ENCODE data around the gene JPT2. TPM values are rescaled to one million over a fixed set of nuclear protein-coding genes. Genes with fewer than 3 reads are reported as not detected.

Gene JPT2
- total RNA-seq: 10 to 100 TPM; 61.5 to 62.2 TPM

DNA sequence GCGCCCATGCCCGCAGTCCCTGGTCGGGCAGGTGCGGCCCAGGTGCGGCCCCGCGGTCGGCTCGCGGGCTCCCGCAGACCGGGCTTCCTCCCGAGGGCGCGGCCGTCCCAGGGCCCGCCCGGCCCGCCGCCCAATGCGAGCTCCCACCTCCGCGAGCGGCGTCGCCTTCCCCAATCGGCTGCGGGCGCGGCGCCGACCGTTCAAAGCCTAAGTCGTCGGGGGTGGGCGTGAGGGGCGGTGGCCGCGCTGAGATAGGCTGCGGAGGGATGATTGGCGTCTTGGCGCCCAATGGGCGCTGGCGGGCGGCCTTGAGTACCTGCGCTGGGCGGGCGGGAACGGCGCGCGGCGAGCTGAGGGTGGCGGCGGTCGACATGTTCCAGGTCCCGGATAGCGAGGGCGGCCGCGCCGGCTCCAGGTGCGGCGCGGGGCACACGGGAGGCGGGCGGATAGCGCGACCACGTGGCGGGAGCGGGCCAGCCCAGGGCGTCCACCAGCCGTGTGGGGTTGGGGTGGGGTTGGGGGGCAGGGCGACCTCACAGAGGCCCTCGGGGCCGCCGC is at the start of gene JPT2:
Gene JPT2, plus strand, starts transcription at position 338 of the 558 bp plus-strand sequence. Its CDS starts 34 bp downstream, at position 372.
- TF ChIP-seq CTCF (IDR thresholded peaks at IDR 0.05): no peak
- CTCF ChIA-PET: interaction anchor here (0.6 to 2.0 kb wide), 5 partner anchors 28 to 164 kb away, joined by 3 to 20 read pairs (median 3); partner anchors contain the start of genes MAPK8IP3 and TMEM204
- peak within 1 kb of the TSS; percentile 84 for H3K27ac Mint-ChIP-seq
- H3K36me3 Mint-ChIP-seq (ENCODE audit: low read depth): peaks cover 28% of the 10 kb centered on the region
- H3K4me3 Mint-ChIP-seq: peak within 1 kb of the TSS; percentile 82
- POLR2A ChIA-PET: interaction anchor here (0.7 to 3.6 kb wide), 9 partner anchors 10 to 93 kb away, joined by 3 to 14 read pairs (median 4); partner anchors contain the start of genes MAPK8IP3 and NME3
- H3K4me1 Mint-ChIP-seq (ENCODE audit: low read depth): peaks cover 32% of the 10 kb centered on the region
- DNase-seq: peak; percentile 98
- no peaks in the 10 kb centered on the region for H3K9me3 Mint-ChIP-seq
- intact Hi-C loops (cut with micrococcal nuclease): no loop called here
- peak; percentile 99 for ATAC-seq
- H3K27me3 Mint-ChIP-seq: no peaks in the 10 kb centered on the region

- Mint-ChIP-seq H3K4me3 (no peak overlapping the region), H3K27ac (no peak overlapping the region), H3K36me3 (ENCODE audit: low read depth) (peaks cover 26% of the 10 kb centered on the region), H3K4me1 (ENCODE audit: low read depth) (peaks cover 3% of the 10 kb centered on the region), H3K9me3 (no peaks in the 10 kb centered on the region), H3K27me3 (no peaks in the 10 kb centered on the region)
- no peak for TF ChIP-seq CTCF (IDR thresholded peaks at IDR 0.05)
- intact Hi-C loops (cut with micrococcal nuclease): no loop called here
- CTCF ChIA-PET: no interaction called here
- no peak for DNase-seq
- no peak for ATAC-seq
- POLR2A ChIA-PET: no interaction called here
These were observed 47.4 kb upstream of the JPT2 start for GRCh38 chr16:1630450-1631213.

DNA sequence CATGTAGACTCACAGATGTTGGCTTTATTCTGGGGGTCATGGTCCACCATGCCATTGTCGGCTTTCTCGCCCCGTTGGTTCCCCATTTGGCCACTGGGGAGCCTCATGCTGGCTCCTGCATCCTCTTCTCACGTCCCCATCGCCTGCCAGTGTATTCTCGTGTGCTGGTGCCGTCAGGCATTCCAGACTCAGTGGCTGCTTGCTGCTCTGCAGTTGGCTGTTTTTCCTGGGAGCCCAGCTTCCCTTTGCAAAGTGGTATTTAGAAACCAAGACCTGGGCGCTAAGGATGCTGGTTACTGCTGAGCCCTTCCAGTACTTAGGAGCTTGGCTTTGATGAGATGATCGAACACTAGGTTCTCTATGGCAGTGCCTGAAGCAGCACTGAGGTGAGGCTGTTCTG is 46.8 kb upstream of the JPT2 start:
- H3K27me3 Mint-ChIP-seq: no peaks in the 10 kb centered on the region
- no peak overlapping the region for H3K27ac Mint-ChIP-seq
- peaks cover 3% of the 10 kb centered on the region for H3K4me1 Mint-ChIP-seq (ENCODE audit: low read depth)
- intact Hi-C loops (cut with micrococcal nuclease): no loop called here
- H3K4me3 Mint-ChIP-seq: no peak overlapping the region
- POLR2A ChIA-PET: no interaction called here
- CTCF ChIA-PET: interaction anchor here (1.1 kb wide), 1 partner anchor 203 kb away, joined by 3 read pairs; no protein-coding TSS in a partner anchor
- ATAC-seq (no peak), DNase-seq (no peak)
- H3K9me3 Mint-ChIP-seq: no peaks in the 10 kb centered on the region
- peaks cover 26% of the 10 kb centered on the region for H3K36me3 Mint-ChIP-seq (ENCODE audit: low read depth)
- no peak for TF ChIP-seq CTCF (IDR thresholded peaks at IDR 0.05)

DNA sequence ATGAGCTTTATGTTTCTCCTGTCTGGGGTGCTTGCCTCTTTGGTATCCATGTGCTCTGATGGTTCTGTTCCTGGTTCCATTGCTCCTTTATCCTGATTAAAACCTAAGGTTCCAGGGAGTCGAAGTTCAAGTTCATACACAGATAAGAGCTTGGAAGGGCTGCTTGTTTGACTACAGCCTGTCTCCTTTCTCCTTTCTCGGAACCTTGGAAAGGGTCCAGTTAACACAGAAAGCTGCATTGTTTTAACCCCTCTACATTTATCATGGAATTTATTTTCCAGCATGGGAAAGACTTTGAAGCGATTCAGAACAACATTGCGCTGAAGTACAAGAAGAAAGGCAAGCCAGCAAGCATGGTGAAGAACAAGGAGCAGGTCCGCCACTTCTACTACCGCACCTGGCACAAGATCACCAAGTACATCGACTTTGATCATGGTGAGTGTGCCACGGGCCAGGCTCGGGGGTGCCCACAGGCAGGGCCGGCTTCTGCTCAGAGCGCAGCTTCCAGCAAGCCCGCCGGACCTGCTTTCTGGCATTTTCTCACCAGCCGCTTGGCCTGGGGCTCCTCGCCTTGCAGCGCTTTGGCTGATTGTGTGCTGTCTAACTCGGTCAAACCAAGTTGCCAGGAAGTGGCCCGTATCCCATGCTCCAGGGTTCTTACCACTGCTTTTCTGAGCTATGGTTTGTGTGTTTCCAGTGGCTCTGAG is 46.0 kb upstream of the JPT2 start:
- ChIA-PET POLR2A (no interaction called here), CTCF (interaction anchor here (1.1 kb wide), 1 partner anchor 204 kb away, joined by 3 read pairs; no protein-coding TSS in a partner anchor)
- Mint-ChIP-seq H3K4me3 (no peak overlapping the region), H3K36me3 (ENCODE audit: low read depth) (peaks cover 22% of the 10 kb centered on the region), H3K27ac (no peak overlapping the region), H3K9me3 (no peaks in the 10 kb centered on the region), H3K4me1 (ENCODE audit: low read depth) (peaks cover 3% of the 10 kb centered on the region), H3K27me3 (no peaks in the 10 kb centered on the region)
- DNase-seq (no peak), ATAC-seq (no peak)
- no peak for TF ChIP-seq CTCF (IDR thresholded peaks at IDR 0.05)
- intact Hi-C loops (cut with micrococcal nuclease): no loop called here

All from activated CD8-positive, alpha-beta T cell treated with anti-CD3 and anti-CD28 coated beads for 36 hours (primary cell).